ENCODE results near the gene ATP5IF1. TPM values are rescaled to one million over a fixed set of nuclear protein-coding genes. Genes with fewer than 3 reads are reported as not detected.

ATP5IF1 gene
- 87.2 TPM for total RNA-seq
- long read RNA-seq, transcript ATP5IF1-201 (3 exons, 494 nt) = major isoform, 15 of 28 reads
- long read RNA-seq, transcript ATP5IF1-202 (2 exons, 1,855 nt) = minor isoform, 8 of 28 reads
- long read RNA-seq, partial matches to known transcripts = 0 of 28 reads
- long read RNA-seq, other reads (novel, unspliced or antisense) = 4 of 28 reads

GRCh38 chr1:28235755-28236655 is at the start of gene ATP5IF1:
Gene ATP5IF1, plus strand, starts transcription at chr1:28236124. Its CDS starts 60 bp downstream, at chr1:28236184.
- intact Hi-C loops (cut with DNase I) = no loop called here
- ATAC-seq (peak; percentile 99), DNase-seq (peak; percentile 97)
- H3K9me3 ChIP-seq = no peaks in the 10 kb centered on the region
- H3K27me3 ChIP-seq = no peaks in the 10 kb centered on the region
- H3K4me3 ChIP-seq = peak within 1 kb of the TSS; percentile 95
- H3K36me3 ChIP-seq = peaks cover 4% of the 10 kb centered on the region
- no peak for TF ChIP-seq CTCF (IDR thresholded peaks at IDR 0.05)
- H3K4me1 ChIP-seq = peaks cover 29% of the 10 kb centered on the region
- peak within 1 kb of the TSS; percentile 91 for H3K27ac ChIP-seq

GRCh38 chr1:28190337-28190979 is 45.5 kb upstream of the ATP5IF1 start:
- Histone ChIP-seq H3K4me3 (no peak overlapping the region), H3K27me3 (no peaks in the 10 kb centered on the region), H3K27ac (no peak overlapping the region), H3K4me1 (peaks cover 5% of the 10 kb centered on the region), H3K9me3 (no peaks in the 10 kb centered on the region), H3K36me3 (no peaks in the 10 kb centered on the region)
- TF ChIP-seq CTCF (IDR thresholded peaks at IDR 0.05) = no peak
- ATAC-seq = peak; percentile 39
- intact Hi-C loops (cut with DNase I) = no loop called here
- no peak for DNase-seq

- no peak for TF ChIP-seq CTCF (IDR thresholded peaks at IDR 0.05)
- intact Hi-C loops (cut with DNase I) = no loop called here
- DNase-seq = peak; percentile 7
Measured at GRCh38 chr1:28190996-28191645, 44.8 kb upstream of the ATP5IF1 start.

GRCh38 chr1:28193701-28194161 is 42.2 kb upstream of the ATP5IF1 start:
- H3K36me3 ChIP-seq = peaks cover 4% of the 10 kb centered on the region
- intact Hi-C loops (cut with DNase I) = no loop called here
- H3K4me1 ChIP-seq = peaks cover 10% of the 10 kb centered on the region
- ATAC-seq (peak; percentile 38), DNase-seq (peak; percentile 49)
- no peak overlapping the region for H3K4me3 ChIP-seq
- TF ChIP-seq CTCF (IDR thresholded peaks at IDR 0.05) = no peak
- H3K9me3 ChIP-seq = no peaks in the 10 kb centered on the region
- H3K27ac ChIP-seq = no peak overlapping the region
- H3K27me3 ChIP-seq = no peaks in the 10 kb centered on the region

More at GRCh38 chr1:28190996-28191645, 44.8 kb upstream of the ATP5IF1 start:
- Histone ChIP-seq H3K27me3 (no peaks in the 10 kb centered on the region), H3K36me3 (no peaks in the 10 kb centered on the region), H3K9me3 (no peaks in the 10 kb centered on the region), H3K4me3 (no peak overlapping the region), H3K27ac (no peak overlapping the region), H3K4me1 (peaks cover 5% of the 10 kb centered on the region)
- peak; percentile 15 for ATAC-seq

GRCh38 chr1:28194326-28195035 is 41.4 kb upstream of the ATP5IF1 start:
- no peak overlapping the region for H3K27ac ChIP-seq
- no peak for TF ChIP-seq CTCF (IDR thresholded peaks at IDR 0.05)
- no peaks in the 10 kb centered on the region for H3K9me3 ChIP-seq
- ATAC-seq = no peak
- no peak overlapping the region for H3K4me3 ChIP-seq
- H3K27me3 ChIP-seq = no peaks in the 10 kb centered on the region
- peaks cover 10% of the 10 kb centered on the region for H3K4me1 ChIP-seq
- H3K36me3 ChIP-seq = peaks cover 11% of the 10 kb centered on the region
- intact Hi-C loops (cut with DNase I) = no loop called here
- no peak for DNase-seq

All from upper lobe of right lung (tissue), 1 donor.